ENCODE data around the gene NXPH4. TPM values are rescaled to one million over a fixed set of nuclear protein-coding genes. Genes with fewer than 3 reads are reported as not detected.
A peak's percentile ranks its signal among the peaks of the same experiment; 100 is the strongest.

The NXPH4 gene
- total RNA-seq, 4 donors from 2014 or later = 0.56 to 2.4 (median 1.4) TPM; not detected in 1

GRCh38 chr12:57212701-57213057 lies 3.9 kb upstream of the NXPH4 start:
- no peak for TF ChIP-seq CTCF (IDR thresholded peaks at IDR 0.05)
- ATAC-seq (ENCODE audit: low FRiP score) = no peak

GRCh38 chr12:57213058-57213715 lies 3.4 kb upstream of the NXPH4 start:
- peak in 1 of 3 donors; percentile 80 for TF ChIP-seq CTCF (IDR thresholded peaks at IDR 0.05)
- ATAC-seq (ENCODE audit: low FRiP score) (peak; percentile 70), DNase-seq (ENCODE audit: low spot score) (peak; percentile 73)

More at GRCh38 chr12:57212701-57213057, 3.9 kb upstream of the NXPH4 start:
- no peak for DNase-seq (ENCODE audit: low spot score)

GRCh38 chr12:57213763-57214397 lies 2.7 kb upstream of the NXPH4 start:
- no peak for TF ChIP-seq CTCF (IDR thresholded peaks at IDR 0.05)
- ATAC-seq (ENCODE audit: low FRiP score) (no peak), DNase-seq (ENCODE audit: low spot score) (no peak)

GRCh38 chr12:57214398-57214781 lies 2.2 kb upstream of the NXPH4 start:
- no peak for TF ChIP-seq CTCF (IDR thresholded peaks at IDR 0.05)
- ATAC-seq (ENCODE audit: low FRiP score) (no peak), DNase-seq (ENCODE audit: low spot score) (no peak)

- DNase-seq (ENCODE audit: low spot score) (no peak), ATAC-seq (ENCODE audit: low FRiP score) (no peak)
- no peak for TF ChIP-seq CTCF (IDR thresholded peaks at IDR 0.05)
These were observed 1.5 kb upstream of the NXPH4 start for GRCh38 chr12:57215065-57215464.

GRCh38 chr12:57215668-57216013 lies 953 bp upstream of the NXPH4 start:
- ATAC-seq (ENCODE audit: low FRiP score) = no peak
- TF ChIP-seq CTCF (IDR thresholded peaks at IDR 0.05) = no peak
- DNase-seq (ENCODE audit: low spot score) = no peak

All from omental fat pad (tissue), 4 donors.